ENCODE measurements around the gene LY9.

DNA sequence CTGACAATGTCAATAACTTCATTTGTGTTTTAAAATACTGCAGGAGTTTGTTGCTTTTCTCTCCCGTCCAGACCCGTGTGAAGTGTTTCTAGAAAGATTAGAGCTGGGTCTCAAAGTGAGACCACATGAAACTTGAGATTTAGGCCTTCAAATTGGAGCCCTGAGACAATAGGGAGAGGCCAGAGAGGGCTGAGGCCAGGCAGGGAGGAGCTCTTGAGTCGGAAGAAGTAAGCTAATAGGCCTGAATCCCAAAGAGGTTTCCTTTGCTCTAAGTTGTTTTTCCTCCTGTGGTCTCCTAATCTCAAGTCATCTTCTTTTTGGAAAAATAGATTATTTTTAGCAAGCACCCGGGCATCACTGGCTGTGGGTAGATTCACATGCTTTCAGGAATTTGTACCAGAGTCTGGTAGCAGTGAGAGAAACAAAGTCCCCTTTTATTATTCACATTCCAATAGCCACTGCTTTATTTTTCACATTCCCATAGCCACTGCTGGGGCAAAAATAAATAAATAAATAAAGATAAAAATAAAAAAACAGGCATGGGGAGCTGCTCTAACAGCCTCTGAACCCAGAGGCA lies 41.1 kb downstream of the LY9 start:
- TF ChIP-seq, protein P1, sequence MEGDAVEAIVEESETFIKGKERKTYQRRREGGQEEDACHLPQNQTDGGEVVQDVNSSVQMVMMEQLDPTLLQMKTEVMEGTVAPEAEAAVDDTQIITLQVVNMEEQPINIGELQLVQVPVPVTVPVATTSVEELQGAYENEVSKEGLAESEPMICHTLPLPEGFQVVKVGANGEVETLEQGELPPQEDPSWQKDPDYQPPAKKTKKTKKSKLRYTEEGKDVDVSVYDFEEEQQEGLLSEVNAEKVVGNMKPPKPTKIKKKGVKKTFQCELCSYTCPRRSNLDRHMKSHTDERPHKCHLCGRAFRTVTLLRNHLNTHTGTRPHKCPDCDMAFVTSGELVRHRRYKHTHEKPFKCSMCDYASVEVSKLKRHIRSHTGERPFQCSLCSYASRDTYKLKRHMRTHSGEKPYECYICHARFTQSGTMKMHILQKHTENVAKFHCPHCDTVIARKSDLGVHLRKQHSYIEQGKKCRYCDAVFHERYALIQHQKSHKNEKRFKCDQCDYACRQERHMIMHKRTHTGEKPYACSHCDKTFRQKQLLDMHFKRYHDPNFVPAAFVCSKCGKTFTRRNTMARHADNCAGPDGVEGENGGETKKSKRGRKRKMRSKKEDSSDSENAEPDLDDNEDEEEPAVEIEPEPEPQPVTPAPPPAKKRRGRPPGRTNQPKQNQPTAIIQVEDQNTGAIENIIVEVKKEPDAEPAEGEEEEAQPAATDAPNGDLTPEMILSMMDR (conservative IDR thresholded peaks at IDR 0.05; ENCODE audit: low read length), result no peak
- no peak for TF ChIP-seq EZH2phosphoT487 (IDR thresholded peaks at IDR 0.05; ENCODE audit: borderline replicate concordance)

Measured in Loucy (cell line).